Measurements from ENCODE around the gene GJB4.
A peak's percentile ranks its signal among the peaks of the same experiment; 100 is the strongest.

Gene GJB4

GRCh38 chr1:34778381-34778780, 18.8 kb downstream of the GJB4 start:
- no peak for DNase-seq (ENCODE audit: low read depth in 3 of 3)

GRCh38 chr1:34779005-34779404, 19.5 kb downstream of the GJB4 start:
- no peak for DNase-seq (ENCODE audit: low read depth in 3 of 3)

- DNase-seq (ENCODE audit: low read depth in 3 of 3) = no peak
Measured at GRCh38 chr1:34779526-34779925, 20.0 kb downstream of the GJB4 start.

GRCh38 chr1:34779962-34780361, 20.4 kb downstream of the GJB4 start:
- no peak for DNase-seq (ENCODE audit: low read depth in 3 of 3)

- no peak for DNase-seq (ENCODE audit: low read depth in 3 of 3)
Measured at GRCh38 chr1:34780528-34780927, 21.0 kb downstream of the GJB4 start.

GRCh38 chr1:34781071-34781843, 21.7 kb downstream of the GJB4 start, which contains the start of gene GJB3:
GJB3 (plus strand) TSS chr1:34781214; CDS start chr1:34784763, 3,549 bp downstream.
- peak in 1 of 3 experiments; percentile 11 for DNase-seq (ENCODE audit: low read depth in 3 of 3)

GRCh38 chr1:34781844-34782391, 22.4 kb downstream of the GJB4 start:
- no peak for DNase-seq (ENCODE audit: low read depth in 3 of 3)

GRCh38 chr1:34784751-34785221, 25.2 kb downstream of the GJB4 start:
- DNase-seq (ENCODE audit: low read depth in 3 of 3) = no peak

- no peak for DNase-seq (ENCODE audit: low read depth in 3 of 3)
Measured at GRCh38 chr1:34785231-34785874, 25.8 kb downstream of the GJB4 start.

- no peak for DNase-seq (ENCODE audit: low read depth in 3 of 3)
Measured at GRCh38 chr1:34785875-34786470, 26.4 kb downstream of the GJB4 start.

GRCh38 chr1:34786521-34787325, 27.2 kb downstream of the GJB4 start:
- DNase-seq (ENCODE audit: low read depth in 3 of 3) = peak; percentile 30 to 63 (median 35)

- no peak for DNase-seq (ENCODE audit: low read depth in 3 of 3)
Measured at GRCh38 chr1:34787461-34788420, 28.2 kb downstream of the GJB4 start.

GRCh38 chr1:34790985-34791384, 31.4 kb downstream of the GJB4 start:
- no peak for DNase-seq (ENCODE audit: low read depth in 3 of 3)

- DNase-seq (ENCODE audit: low read depth in 3 of 3) = no peak
Measured at GRCh38 chr1:34792424-34792823, 32.9 kb downstream of the GJB4 start.

- DNase-seq (ENCODE audit: low read depth in 3 of 3) = no peak
Measured at GRCh38 chr1:34792868-34793727, 33.6 kb downstream of the GJB4 start, which contains the start of gene GJA4. GJA4 (plus strand) TSS chr1:34792999; CDS start chr1:34794214, 1,215 bp downstream.

- no peak for DNase-seq (ENCODE audit: low read depth in 3 of 3)
Measured at GRCh38 chr1:34794001-34794789, 34.7 kb downstream of the GJB4 start.

GRCh38 chr1:34794790-34795180, 35.2 kb downstream of the GJB4 start:
- no peak for DNase-seq (ENCODE audit: low read depth in 3 of 3)

- DNase-seq (ENCODE audit: low read depth in 3 of 3) = no peak
Measured at GRCh38 chr1:34795916-34796315, 36.4 kb downstream of the GJB4 start.

All from stimulated activated CD4-positive, alpha-beta T cell treated with anti-CD3 and anti-CD28 coated beads, TNF-alpha, amount 100 ng/mL, for 24 hours (primary cell).